WERI-Rb-1 (cell line): ENCODE results near the gene SLC15A5.

Experiments
- DNase-seq: peaks from one replicate; pipeline ENCODE4 v3.0.0-alpha.2; 2020
- H3K27ac ChIP-seq: fragments of 250-450 bp; sonication (Bioruptor Pico); 2 replicates; pipeline ENCODE4 v1.5.1; 2020; ENCODE audit warnings: mild to moderate bottlenecking, moderate library complexity
- H3K27me3 ChIP-seq: fragments of 250-450 bp; sonication (Bioruptor Pico); 2 replicates; pipeline ENCODE4 v1.5.1; 2021; ENCODE audit warnings: mild to moderate bottlenecking, low read depth, moderate library complexity; ENCODE audit not compliant: insufficient read depth, severe bottlenecking
- H3K36me3 ChIP-seq: fragments of 250-450 bp; sonication (Bioruptor Pico); 2 replicates; pipeline ENCODE4 v1.5.1; 2020; ENCODE audit warnings: mild to moderate bottlenecking, moderate library complexity
- H3K4me3 ChIP-seq: 2 replicates; pipeline ENCODE4 v1.5.1; 2011; ENCODE audit warnings: low read depth, mild to moderate bottlenecking, control low read depth, low read length
- H3K9me3 ChIP-seq: fragments of 250-450 bp; sonication (Bioruptor Pico); 2 replicates; pipeline ENCODE4 v1.5.1; 2021; ENCODE audit warnings: mild to moderate bottlenecking, moderate library complexity; ENCODE audit not compliant: severe bottlenecking
- TF ChIP-seq, protein P1 (sequence below): IDR thresholded peaks from 2 replicates; pipeline ENCODE4 v1.5.1; 2011; ENCODE audit warnings: low read depth, mild to moderate bottlenecking, control low read depth, inconsistent platforms, low read length

Gene SLC15A5

GRCh38 chr12:16297521-16297920, 20.0 kb upstream of the SLC15A5 start:
- H3K27ac ChIP-seq, result no peak overlapping the region
- H3K36me3 ChIP-seq, result no peaks in the 10 kb centered on the region
- no peaks in the 10 kb centered on the region for H3K27me3 ChIP-seq
- TF ChIP-seq, protein P1, sequence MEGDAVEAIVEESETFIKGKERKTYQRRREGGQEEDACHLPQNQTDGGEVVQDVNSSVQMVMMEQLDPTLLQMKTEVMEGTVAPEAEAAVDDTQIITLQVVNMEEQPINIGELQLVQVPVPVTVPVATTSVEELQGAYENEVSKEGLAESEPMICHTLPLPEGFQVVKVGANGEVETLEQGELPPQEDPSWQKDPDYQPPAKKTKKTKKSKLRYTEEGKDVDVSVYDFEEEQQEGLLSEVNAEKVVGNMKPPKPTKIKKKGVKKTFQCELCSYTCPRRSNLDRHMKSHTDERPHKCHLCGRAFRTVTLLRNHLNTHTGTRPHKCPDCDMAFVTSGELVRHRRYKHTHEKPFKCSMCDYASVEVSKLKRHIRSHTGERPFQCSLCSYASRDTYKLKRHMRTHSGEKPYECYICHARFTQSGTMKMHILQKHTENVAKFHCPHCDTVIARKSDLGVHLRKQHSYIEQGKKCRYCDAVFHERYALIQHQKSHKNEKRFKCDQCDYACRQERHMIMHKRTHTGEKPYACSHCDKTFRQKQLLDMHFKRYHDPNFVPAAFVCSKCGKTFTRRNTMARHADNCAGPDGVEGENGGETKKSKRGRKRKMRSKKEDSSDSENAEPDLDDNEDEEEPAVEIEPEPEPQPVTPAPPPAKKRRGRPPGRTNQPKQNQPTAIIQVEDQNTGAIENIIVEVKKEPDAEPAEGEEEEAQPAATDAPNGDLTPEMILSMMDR, result no peak
- H3K9me3 ChIP-seq, result no peaks in the 10 kb centered on the region
- H3K4me3 ChIP-seq, result no peak overlapping the region
- no peak for DNase-seq

- no peak overlapping the region for H3K4me3 ChIP-seq
- DNase-seq, result no peak
- no peaks in the 10 kb centered on the region for H3K9me3 ChIP-seq
- TF ChIP-seq, protein P1, result no peak
- H3K27ac ChIP-seq, result no peak overlapping the region
- H3K27me3 ChIP-seq, result no peaks in the 10 kb centered on the region
- H3K36me3 ChIP-seq, result no peaks in the 10 kb centered on the region
Measured at GRCh38 chr12:16294376-16294956, 17.0 kb upstream of the SLC15A5 start.

DNA sequence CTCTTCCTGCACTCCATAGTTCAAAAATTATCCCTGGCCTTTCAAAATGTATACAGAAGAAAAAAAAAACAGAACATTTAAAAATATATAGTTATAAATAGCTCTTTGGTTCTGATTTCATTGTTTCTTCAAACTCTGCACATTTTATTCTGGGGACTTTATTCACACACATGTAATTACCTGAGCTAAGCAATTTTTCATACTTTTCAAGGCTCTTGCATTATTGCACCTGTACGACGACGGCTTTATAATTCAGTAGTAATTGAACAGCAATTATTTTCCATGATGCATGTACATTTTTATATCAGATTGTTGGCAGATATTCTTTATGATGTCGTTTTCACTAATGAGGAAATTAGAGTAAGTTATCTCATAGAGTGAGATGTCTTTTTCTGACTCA, 13.5 kb upstream of the SLC15A5 start:
- Histone ChIP-seq H3K4me3 (no peak overlapping the region), H3K27ac (no peak overlapping the region), H3K9me3 (no peaks in the 10 kb centered on the region), H3K27me3 (no peaks in the 10 kb centered on the region), H3K36me3 (no peaks in the 10 kb centered on the region)
- no peak for DNase-seq
- TF ChIP-seq, protein P1, result no peak

- DNase-seq, result no peak
- Histone ChIP-seq H3K36me3 (no peaks in the 10 kb centered on the region), H3K27ac (no peak overlapping the region), H3K27me3 (no peaks in the 10 kb centered on the region), H3K9me3 (no peaks in the 10 kb centered on the region), H3K4me3 (no peak overlapping the region)
- TF ChIP-seq, protein P1, result no peak
Measured at GRCh38 chr12:16285586-16285985, 8.1 kb upstream of the SLC15A5 start.

DNA sequence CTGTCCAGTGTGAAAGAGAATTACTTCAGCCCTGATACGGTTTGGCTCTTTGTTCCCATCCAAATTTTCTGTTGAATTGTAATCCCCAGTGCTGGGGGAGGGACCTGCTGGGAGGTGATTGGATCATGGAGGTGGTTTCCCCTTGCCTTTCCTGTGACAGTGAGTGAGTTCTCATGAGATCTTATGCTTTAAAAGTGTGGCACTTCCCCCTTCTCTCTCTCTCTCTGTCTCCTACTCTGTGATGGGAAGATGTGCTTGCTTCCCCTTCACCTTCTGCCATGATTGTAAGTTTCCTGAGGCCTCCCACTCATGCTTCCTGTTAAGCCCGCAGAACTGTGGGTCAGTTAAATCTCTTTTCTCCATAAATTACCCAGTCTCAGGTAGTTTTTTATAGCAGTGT, 5.5 kb upstream of the SLC15A5 start:
- Histone ChIP-seq H3K27ac (no peak overlapping the region), H3K4me3 (no peak overlapping the region), H3K36me3 (no peaks in the 10 kb centered on the region), H3K27me3 (no peaks in the 10 kb centered on the region), H3K9me3 (no peaks in the 10 kb centered on the region)
- DNase-seq, result no peak
- TF ChIP-seq, protein P1, result no peak

DNA sequence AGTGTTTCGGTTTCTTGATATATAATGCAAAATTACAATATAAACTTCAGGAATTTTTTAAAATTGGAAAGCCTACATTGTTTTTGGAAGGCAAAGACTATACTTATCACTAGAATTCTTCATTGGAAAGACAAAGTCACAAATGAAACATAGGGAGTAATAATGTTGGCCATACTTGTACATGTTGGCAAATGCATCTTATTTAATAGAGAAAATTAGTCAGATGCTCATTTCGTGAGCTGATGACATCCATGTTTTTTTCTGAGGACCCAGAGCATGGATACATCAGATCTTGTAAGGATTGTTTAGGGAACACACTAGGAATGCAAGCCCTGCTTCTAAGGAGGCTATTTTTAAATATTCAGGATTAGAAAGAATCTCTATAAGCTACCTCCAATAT, 4.6 kb upstream of the SLC15A5 start:
- H3K36me3 ChIP-seq, result no peaks in the 10 kb centered on the region
- TF ChIP-seq, protein P1, result no peak
- no peaks in the 10 kb centered on the region for H3K9me3 ChIP-seq
- no peak overlapping the region for H3K4me3 ChIP-seq
- H3K27ac ChIP-seq, result no peak overlapping the region
- no peaks in the 10 kb centered on the region for H3K27me3 ChIP-seq
- no peak for DNase-seq
